Measurements from ENCODE around the gene IFI35. TPM values are rescaled to one million over a fixed set of nuclear protein-coding genes. Genes with fewer than 3 reads are reported as not detected.

IFI35 gene
- total and polyA plus RNA-seq, 2 of the 8 experiments (the other 6 are each of a cell fraction or from before 2014, with no cell fraction given) = 2.5 to 4.7 TPM

GRCh38 chr17:43016216-43016615, 9.6 kb downstream of the IFI35 start:
- Histone ChIP-seq H2AK5ac (ENCODE audit: low read depth, low read length) (no peak overlapping the region), H3K27me3 (replicated peaks in 1 of 4; ENCODE audit: control insufficient read depth in 3 of 4, extremely low read depth in 1 of 4, insufficient read depth in 3 of 4, low read length in 3 of 4) (no peaks in the 10 kb centered on the region), H2BK15ac (ENCODE audit: low read length) (no peak overlapping the region), H3K36me3 (ENCODE audit: control insufficient read depth in 2 of 4, insufficient read depth in 4 of 4, low read length in 3 of 4) (peaks cover 6 to 39% (median 12%) of the 10 kb centered on the region in 4 experiments; a peak in 7 of 8 replicates), H2BK5ac (ENCODE audit: low read depth, low read length) (0 out of 2 replicates have a peak overlapping the region, but pooled peaks have one; percentile 54), H2BK120ac (replicated peaks; ENCODE audit: low read depth, low read length) (no peak overlapping the region), H3K4ac (replicated peaks; ENCODE audit: insufficient read length, low read depth, low read length) (no peak overlapping the region), H3K4me1 (replicated peaks in 1 of 4; ENCODE audit: control insufficient read depth in 3 of 4, insufficient read depth in 4 of 4, low read length in 3 of 4) (peaks cover 6 to 18% (median 12%) of the 10 kb centered on the region in 4 experiments), H3K4me3 (ENCODE audit: extremely low read depth in 1 of 4, insufficient read depth in 2 of 4, low read depth in 3 of 4, low read length in 4 of 4) (no peak overlapping the region), H4K91ac (replicated peaks; ENCODE audit: insufficient read length, low read length) (no peak overlapping the region), H3K9ac (replicated peaks in 1 of 4; ENCODE audit: extremely low read depth in 1 of 4, low read depth in 3 of 4, low read length in 3 of 4) (no peak overlapping the region), H2BK12ac (ENCODE audit: low read depth, low read length) (no peak overlapping the region), H3K27ac (ENCODE audit: low read depth, low read length) (no peak overlapping the region), H4K20me1 (replicated peaks in 1 of 2; ENCODE audit: control insufficient read depth in 1 of 2, insufficient read depth in 2 of 2, low read length in 2 of 2) (peaks cover 12% of the 10 kb centered on the region in 2 experiments), H3K23ac (ENCODE audit: insufficient read length) (no peak overlapping the region), H3K18ac (ENCODE audit: extremely low read depth, low read length) (no peak overlapping the region), H4K8ac (ENCODE audit: extremely low read depth, insufficient read depth, low read length) (no peak overlapping the region), H4K5ac (ENCODE audit: insufficient read length, low read depth, low read length) (no peak overlapping the region), H3K79me2 (ENCODE audit: control insufficient read depth in 1 of 2, insufficient read depth in 2 of 2, low read length in 2 of 2) (peaks cover 0 to 34% of the 10 kb centered on the region in 2 experiments; a peak in 3 of 4 replicates), H2AFZ (ENCODE audit: low read length) (no peak overlapping the region), H3K79me1 (ENCODE audit: low read depth, low read length) (peaks cover 20% of the 10 kb centered on the region), H3K56ac (replicated peaks; ENCODE audit: insufficient read length, low read depth, low read length) (no peak overlapping the region), H3K23me2 (ENCODE audit: low read depth, low read length) (peaks cover 4% of the 10 kb centered on the region; the same call in 1 of the 2 replicates), H2BK20ac (ENCODE audit: low read length) (no peak overlapping the region), H3K4me2 (ENCODE audit: insufficient read depth in 1 of 2, low read depth in 2 of 2, low read length in 2 of 2) (no peak overlapping the region), H3K14ac (ENCODE audit: insufficient read length) (no peak overlapping the region), H3K9me3 (ENCODE audit: insufficient read depth in 2 of 2, low read depth in 1 of 2, low read length in 1 of 2) (no peaks in the 10 kb centered on the region)
- ChIA-PET POLR2A (ENCODE audit: partially characterized antibody) (interaction anchor here (1.1 to 7.5 kb wide), 4 partner anchors 11 to 299 kb away, joined by 3 to 104 read pairs (median 24); partner anchors contain the start of genes IFI35 and RPL27), CTCF (ENCODE audit: partially characterized antibody) (no interaction called here)
- DNase-seq (ENCODE audit: low read depth in 1 of 2, low spot score in 2 of 2) (no peak), FAIRE-seq (no peak)
- WGBS, 2 experiments (ENCODE audit: extremely low coverage in 1 of 2, insufficient coverage in 1 of 2, insufficient read length in 1 of 2, insufficient replicate concordance in 2 of 2, low coverage in 1 of 2, low lambda C conversion rate in 2 of 2, missing lambda C conversion rate in 1 of 2) = 95% methylated on average over 3 of the region's 7 CpGs; no CpG with 5 or more reads in 1 of the 2 experiments
- TF ChIP-seq SP1 (IDR thresholded peaks at IDR 0.05; ENCODE audit: low read depth, low read length) (no peak), EP300 (IDR thresholded peaks at IDR 0.05; ENCODE audit: borderline replicate concordance in 1 of 2, low read depth in 2 of 2, low read length in 2 of 2) (no peak), NRF1 (IDR thresholded peaks at IDR 0.05; ENCODE audit: low read depth, low read length) (no peak), E2F6 (IDR thresholded peaks at IDR 0.05) (no peak), TAF1 (IDR thresholded peaks at IDR 0.05; ENCODE audit: low read depth, low read length) (no peak), CBX5 (IDR thresholded peaks at IDR 0.05; ENCODE audit: low read depth, low read length) (no peak), CHD2 (IDR thresholded peaks at IDR 0.05; ENCODE audit: low read length) (no peak), BACH1 (IDR thresholded peaks at IDR 0.05; ENCODE audit: low read length) (no peak), CREB1 (IDR thresholded peaks at IDR 0.05) (no peak), SP2 (IDR thresholded peaks at IDR 0.05; ENCODE audit: low read length) (no peak), POLR2AphosphoS5 (IDR thresholded peaks at IDR 0.05; ENCODE audit: low read depth, low read length) (no peak), POLR2A (IDR thresholded peaks at IDR 0.05; ENCODE audit: control extremely low read depth in 1 of 2, low read depth in 2 of 2, low read length in 2 of 2) (no peak), MAX (IDR thresholded peaks at IDR 0.05) (no peak), CHD1 (IDR thresholded peaks at IDR 0.05; ENCODE audit: low read depth, low read length) (no peak), CEBPB (IDR thresholded peaks at IDR 0.05; ENCODE audit: low read depth, low read length) (no peak), TEAD4 (IDR thresholded peaks at IDR 0.05; ENCODE audit: low read depth, low read length) (no peak)

All from H1 (cell line).